Colonic mucosa (tissue), 4 donors: ENCODE results near the gene C3AR1. TPM values are rescaled to one million over a fixed set of nuclear protein-coding genes. Genes with fewer than 3 reads are reported as not detected.

Source experiments
- DNase-seq: peaks from one replicate; pipeline ENCODE4 v3.0.0-alpha.2; 2020
- H3K27ac ChIP-seq: fragments of 200-600 bp; one replicate; pipeline ENCODE4 v1.8.0; 2021
- H3K27me3 ChIP-seq: fragments of 200-600 bp; one replicate; pipeline ENCODE4 v1.8.0; 2021
- H3K36me3 ChIP-seq: fragments of 200-600 bp; one replicate; pipeline ENCODE4 v1.8.0; 2021
- H3K4me1 ChIP-seq: fragments of 200-600 bp; one replicate; pipeline ENCODE4 v1.8.0; 2021; ENCODE audit warnings: mild to moderate bottlenecking
- H3K4me3 ChIP-seq: fragments of 200-600 bp; one replicate; pipeline ENCODE4 v1.8.0; 2021
- H3K9ac ChIP-seq, 2 donors: one replicate each; pipeline ENCODE4 v1.7.0; 2013; ENCODE audit warnings: control low read depth in 2 of 2, low read depth in 2 of 2, low read length in 2 of 2
- H3K9me3 ChIP-seq: fragments of 200-600 bp; one replicate; pipeline ENCODE4 v1.8.0; 2021
- intact Hi-C: fragments of 100-400 bp; cut with DNase I; formaldehyde crosslinking; loops from one replicate; pipeline ENCODE4 v1.14.1; 2022
- total RNA-seq, 2 donors: library from RNA; stranded (reverse); fragmentation: NEBNext Ultra II Directional in 1 of 2; extraction: Animal tissue kit (Norgen Biotek cat#: 25700) in 1 of 2; gene quantifications; one replicate each; pipeline ENCODE4 v1.2.1, GENCODE V29; 2021
- TF ChIP-seq, protein P1 (sequence below): fragments of 200-600 bp; IDR thresholded peaks from one replicate; pipeline ENCODE4 v1.8.0; 2022; ENCODE audit warnings: antibody characterized with exemption, mild to moderate bottlenecking
- donor health status: healthy.
- donor health status: DM: no; HTN: no; CAD: no.
- donor health status: DM: no; HTN: no; CAD: no.

C3AR1 gene
- total RNA-seq, 2 donors from 2014 or later = 1.8 to 7.9 TPM

GRCh38 chr12:8012651-8013309 lies 53.4 kb downstream of the C3AR1 start:
- TF ChIP-seq, protein P1, sequence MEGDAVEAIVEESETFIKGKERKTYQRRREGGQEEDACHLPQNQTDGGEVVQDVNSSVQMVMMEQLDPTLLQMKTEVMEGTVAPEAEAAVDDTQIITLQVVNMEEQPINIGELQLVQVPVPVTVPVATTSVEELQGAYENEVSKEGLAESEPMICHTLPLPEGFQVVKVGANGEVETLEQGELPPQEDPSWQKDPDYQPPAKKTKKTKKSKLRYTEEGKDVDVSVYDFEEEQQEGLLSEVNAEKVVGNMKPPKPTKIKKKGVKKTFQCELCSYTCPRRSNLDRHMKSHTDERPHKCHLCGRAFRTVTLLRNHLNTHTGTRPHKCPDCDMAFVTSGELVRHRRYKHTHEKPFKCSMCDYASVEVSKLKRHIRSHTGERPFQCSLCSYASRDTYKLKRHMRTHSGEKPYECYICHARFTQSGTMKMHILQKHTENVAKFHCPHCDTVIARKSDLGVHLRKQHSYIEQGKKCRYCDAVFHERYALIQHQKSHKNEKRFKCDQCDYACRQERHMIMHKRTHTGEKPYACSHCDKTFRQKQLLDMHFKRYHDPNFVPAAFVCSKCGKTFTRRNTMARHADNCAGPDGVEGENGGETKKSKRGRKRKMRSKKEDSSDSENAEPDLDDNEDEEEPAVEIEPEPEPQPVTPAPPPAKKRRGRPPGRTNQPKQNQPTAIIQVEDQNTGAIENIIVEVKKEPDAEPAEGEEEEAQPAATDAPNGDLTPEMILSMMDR = no peak
- DNase-seq = no peak
- Histone ChIP-seq H3K4me1 (no peaks in the 10 kb centered on the region), H3K9me3 (no peaks in the 10 kb centered on the region), H3K27me3 (peaks cover 8% of the 10 kb centered on the region), H3K27ac (no peak overlapping the region), H3K4me3 (no peak overlapping the region), H3K36me3 (no peaks in the 10 kb centered on the region), H3K9ac (no peak overlapping the region)
- intact Hi-C loops = no loop called here

DNA sequence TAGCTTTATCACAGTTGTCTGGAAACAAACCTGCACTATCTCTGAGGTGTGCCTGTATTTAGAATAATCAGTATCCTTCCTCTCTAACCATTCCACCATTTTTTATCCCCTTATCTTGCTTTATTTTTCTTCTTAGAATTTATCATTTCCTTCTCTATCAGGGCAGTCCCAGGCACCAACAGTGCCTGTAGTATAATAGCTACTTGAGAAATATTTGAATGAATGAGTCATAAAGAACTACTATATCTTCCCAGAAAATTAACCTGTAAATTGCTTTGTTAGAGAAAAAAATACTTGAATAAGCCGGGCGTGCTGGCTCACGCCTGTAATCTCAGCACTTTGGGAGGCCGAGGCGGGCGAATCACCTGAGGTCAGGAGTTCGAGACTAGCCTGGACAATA lies 54.8 kb downstream of the C3AR1 start:
- DNase-seq = no peak
- H3K36me3 ChIP-seq = no peaks in the 10 kb centered on the region

More for the DNA sequence above, 54.8 kb downstream of the C3AR1 start:
- no peaks in the 10 kb centered on the region for H3K9me3 ChIP-seq
- H3K4me3 ChIP-seq = no peak overlapping the region
- intact Hi-C loops = no loop called here
- TF ChIP-seq, protein P1 = no peak
- H3K27me3 ChIP-seq = no peaks in the 10 kb centered on the region
- H3K27ac ChIP-seq = no peak overlapping the region
- no peaks in the 10 kb centered on the region for H3K4me1 ChIP-seq
- H3K9ac ChIP-seq = no peak overlapping the region

Other genes starting within 250 kb of the C3AR1 start
- 1 to 10 TPM in 1 of 2 donors, under 1 TPM in 1; 0.35 to 1.0 TPM for gene SLC2A14, start 193.4 kb downstream of the C3AR1 start, total RNA-seq
- 10 to 100 TPM; 21.6 to 29.0 TPM for gene SLC2A3, start 130.2 kb downstream of the C3AR1 start, total RNA-seq
- 10 to 100 TPM; 10.7 to 14.9 TPM for gene FOXJ2, start 33.6 kb downstream of the C3AR1 start, total RNA-seq
- gene NECAP1, start 15.9 kb upstream of the C3AR1 start, total RNA-seq = 10 to 100 TPM; 43.7 to 46.1 TPM
- 1 to 10 TPM; 1.8 TPM for gene CLEC4A, start 57.3 kb upstream of the C3AR1 start, total RNA-seq
- not detected for gene ZNF705A, start 90.7 kb upstream of the C3AR1 start, total RNA-seq
- gene FAM90A1, start 161.3 kb upstream of the C3AR1 start, total RNA-seq = under 1 TPM in 1 of 2 donors, not detected in 1; 0.42 TPM